HepG2 (cell line): ENCODE results near the gene C1QB.

Experiments used
- EZH2 ChIP-seq: conservative IDR thresholded peaks from 2 replicates; pipeline ENCODE4 v1.6.1; 2012; ENCODE audit warnings: mild to moderate bottlenecking, low read depth, low read length, moderate library complexity
- KDM5A ChIP-seq: fragments of 200-600 bp; sonication (generic); IDR thresholded peaks from 2 replicates; pipeline ENCODE4 v1.7.0; 2018; ENCODE audit warnings: antibody characterized with exemption, mild to moderate bottlenecking, low read length, borderline replicate concordance
- MYNN ChIP-seq: sonication (generic); formaldehyde crosslinking; IDR thresholded peaks from 2 replicates; pipeline ENCODE4 v1.4.0; 2020; ENCODE audit warnings: mild to moderate bottlenecking, low read depth, missing genetic modification reagents
- NFYB ChIP-seq: sonication (generic); formaldehyde crosslinking; IDR thresholded peaks from 2 replicates; pipeline ENCODE4 v1.4.0; 2020; ENCODE audit warnings: missing genetic modification reagents
- TOPORS ChIP-seq: sonication (generic); formaldehyde crosslinking; IDR thresholded peaks from 2 replicates; pipeline ENCODE4 v1.8.0; 2023; ENCODE audit warnings: mild to moderate bottlenecking, missing genetic modification reagents
- ZFX ChIP-seq: sonication (generic); formaldehyde crosslinking; IDR thresholded peaks from 2 replicates; pipeline ENCODE4 v1.4.0; 2020; ENCODE audit warnings: mild to moderate bottlenecking, low read depth, missing genetic modification reagents, moderate library complexity
- ZNF253 ChIP-seq: sonication (generic); formaldehyde crosslinking; IDR thresholded peaks from 2 replicates; pipeline ENCODE4 v1.8.0; 2022; ENCODE audit warnings: mild to moderate bottlenecking, missing genetic modification reagents, borderline replicate concordance
- TF ChIP-seq, protein P1 (sequence below): IDR thresholded peaks from 2 replicates; pipeline ENCODE4 v1.6.1; 2016

DNA sequence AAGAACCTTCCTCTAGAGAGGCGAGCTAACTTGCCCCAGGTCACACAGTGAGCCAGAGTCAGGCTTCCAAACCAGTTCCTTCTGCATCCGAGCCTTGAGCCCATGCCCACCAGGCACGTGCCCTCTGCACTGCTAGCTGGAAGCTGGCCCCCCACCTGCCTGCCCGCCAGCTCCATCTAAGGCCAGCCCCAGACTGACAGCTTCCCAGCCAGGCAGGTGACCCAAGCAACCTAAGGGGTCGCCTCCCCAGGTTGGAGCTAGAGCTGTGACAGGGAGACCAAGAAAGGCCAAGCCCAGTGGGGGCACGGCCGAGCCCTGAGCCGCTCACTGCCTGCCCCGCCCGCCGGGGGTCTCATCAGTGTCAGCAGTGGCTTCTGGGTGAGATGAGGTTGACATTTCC lies 36.5 kb upstream of the C1QB start:
- TF ChIP-seq KDM5A, result no peak
- no peak for TF ChIP-seq NFYB
- no peak for TF ChIP-seq TOPORS (CRISPR knock-in tag)
- TF ChIP-seq ZFX (CRISPR knock-in tag), result no peak
- TF ChIP-seq, protein P1, sequence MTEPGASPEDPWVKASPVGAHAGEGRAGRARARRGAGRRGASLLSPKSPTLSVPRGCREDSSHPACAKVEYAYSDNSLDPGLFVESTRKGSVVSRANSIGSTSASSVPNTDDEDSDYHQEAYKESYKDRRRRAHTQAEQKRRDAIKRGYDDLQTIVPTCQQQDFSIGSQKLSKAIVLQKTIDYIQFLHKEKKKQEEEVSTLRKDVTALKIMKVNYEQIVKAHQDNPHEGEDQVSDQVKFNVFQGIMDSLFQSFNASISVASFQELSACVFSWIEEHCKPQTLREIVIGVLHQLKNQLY (CRISPR knock-in tag), result no peak
- no peak for TF ChIP-seq MYNN
- no peak for TF ChIP-seq ZNF253 (CRISPR knock-in tag)
- TF ChIP-seq EZH2, result no peak
